ENCODE data around the gene FBXL17. TPM values are rescaled to one million over a fixed set of nuclear protein-coding genes. Genes with fewer than 3 reads are reported as not detected.

Gene FBXL17
- total RNA-seq, 2 donors from 2014 or later, result 5.9 to 9.1 TPM

DNA sequence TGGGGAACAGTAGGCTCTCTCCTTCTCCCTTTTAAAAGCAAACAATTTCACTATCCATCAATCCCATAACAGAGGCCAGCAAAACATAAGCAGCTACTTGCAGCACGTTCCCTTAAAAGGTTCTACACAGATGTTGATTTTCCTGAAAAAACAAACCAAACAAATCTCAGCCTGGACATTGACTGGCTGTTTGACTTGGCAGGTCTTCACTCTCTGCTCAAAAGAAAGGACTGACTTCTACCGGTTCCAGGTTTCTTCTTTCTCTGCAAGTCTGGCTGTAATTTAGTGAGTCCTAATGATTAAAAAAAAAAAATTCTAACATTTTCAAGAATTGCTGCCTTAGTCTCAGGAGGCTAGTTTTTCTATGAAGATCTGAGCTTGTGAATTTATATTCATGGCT, 508.0 kb downstream of the FBXL17 start:
- peaks cover 4% of the 10 kb centered on the region for H3K4me1 Mint-ChIP-seq
- ATAC-seq (replicated peaks), result no peak

DNA sequence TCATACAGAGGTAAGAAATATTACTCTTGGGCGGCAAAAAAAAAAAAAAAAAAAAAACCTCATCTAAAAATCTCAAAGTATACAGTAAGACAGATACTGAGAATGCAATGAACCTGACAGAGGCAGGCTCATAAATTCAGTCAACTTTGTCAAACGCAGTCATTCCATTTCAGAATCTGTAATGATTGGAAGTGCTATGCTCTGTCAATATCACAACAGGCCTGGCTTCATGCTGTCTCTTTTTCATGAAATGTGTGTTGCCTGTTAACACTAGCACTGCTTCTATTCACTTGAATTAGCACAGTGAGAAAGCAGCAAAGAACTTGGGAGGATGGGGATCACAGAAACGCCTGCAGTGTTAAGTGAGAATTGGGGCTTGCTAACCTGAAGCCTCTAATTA, 510.9 kb downstream of the FBXL17 start:
- Mint-ChIP-seq H3K9me3 (no peaks in the 10 kb centered on the region), H3K27me3 (no peaks in the 10 kb centered on the region), H3K4me3 (no peak overlapping the region), H3K4me1 (peaks cover 4% of the 10 kb centered on the region), H3K36me3 (ENCODE audit: low read depth) (no peaks in the 10 kb centered on the region), H3K27ac (no peak overlapping the region)
- no peak for ATAC-seq (replicated peaks)

More for the DNA sequence above, 508.0 kb downstream of the FBXL17 start:
- H3K4me3 Mint-ChIP-seq, result no peak overlapping the region
- no peaks in the 10 kb centered on the region for H3K36me3 Mint-ChIP-seq (ENCODE audit: low read depth)
- H3K27me3 Mint-ChIP-seq, result no peaks in the 10 kb centered on the region
- H3K27ac Mint-ChIP-seq, result no peak overlapping the region
- H3K9me3 Mint-ChIP-seq, result no peaks in the 10 kb centered on the region

DNA sequence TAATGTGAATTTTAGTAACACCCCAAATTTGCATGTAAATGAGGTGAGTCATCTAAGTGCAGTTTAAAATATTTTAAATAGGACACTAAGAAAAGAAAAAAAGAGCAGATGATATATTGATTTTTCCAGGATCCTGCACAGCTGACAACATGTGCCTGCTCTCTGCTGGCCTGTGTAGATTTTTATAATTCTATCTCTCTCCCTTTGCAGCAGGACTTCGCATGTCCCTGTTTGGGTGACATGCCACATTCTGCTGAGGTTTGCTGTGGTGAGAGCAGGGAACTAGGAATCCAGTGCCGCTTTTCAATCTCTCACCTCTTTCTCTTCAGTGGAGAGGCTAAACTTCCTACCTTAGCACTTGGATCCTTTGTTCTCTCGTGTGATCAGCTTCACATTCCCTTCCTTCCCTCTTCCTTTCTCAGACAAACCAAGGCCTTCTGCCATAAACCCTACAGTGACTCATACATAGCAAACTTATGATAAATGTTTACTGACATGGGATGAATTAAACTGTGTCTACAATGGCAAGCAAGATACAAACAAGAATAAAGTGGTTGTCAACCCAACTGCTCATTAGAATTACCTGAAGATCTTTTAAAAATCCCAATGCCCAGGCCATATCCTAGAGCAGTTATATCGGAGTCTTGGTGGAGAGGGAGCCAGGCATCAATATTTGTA, 512.3 kb downstream of the FBXL17 start:
- Mint-ChIP-seq H3K9me3 (no peaks in the 10 kb centered on the region), H3K27me3 (no peaks in the 10 kb centered on the region), H3K27ac (no peak overlapping the region), H3K4me3 (no peak overlapping the region), H3K4me1 (peaks cover 4% of the 10 kb centered on the region), H3K36me3 (ENCODE audit: low read depth) (no peaks in the 10 kb centered on the region)
- ATAC-seq (replicated peaks), result no peak

GRCh38 chr5:107868650-107869409, 513.1 kb downstream of the FBXL17 start:
- no peak overlapping the region for H3K4me3 Mint-ChIP-seq
- H3K27ac Mint-ChIP-seq, result no peak overlapping the region
- ATAC-seq (replicated peaks), result no peak
- H3K27me3 Mint-ChIP-seq, result no peaks in the 10 kb centered on the region
- H3K36me3 Mint-ChIP-seq (ENCODE audit: low read depth), result no peaks in the 10 kb centered on the region
- H3K9me3 Mint-ChIP-seq, result no peaks in the 10 kb centered on the region
- peaks cover 4% of the 10 kb centered on the region for H3K4me1 Mint-ChIP-seq

DNA sequence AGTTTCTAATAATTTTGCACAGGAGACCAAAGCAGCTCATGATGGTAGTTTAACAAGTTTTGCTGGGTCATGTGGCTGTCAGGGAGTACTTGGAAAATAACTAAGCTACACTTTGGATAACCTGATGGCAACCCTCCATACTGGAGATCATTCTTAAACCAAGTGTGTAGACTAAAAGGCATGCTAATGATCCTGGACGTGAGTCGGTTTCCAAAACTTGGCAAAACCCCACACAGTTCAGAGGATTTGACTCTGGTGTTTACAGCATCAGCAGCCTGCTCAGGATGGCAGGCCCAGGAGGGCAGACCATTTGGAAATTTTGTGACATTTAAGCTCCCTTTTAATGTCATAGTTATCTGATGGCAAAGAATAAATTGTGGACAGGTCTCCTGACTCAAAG, 514.6 kb downstream of the FBXL17 start:
- H3K36me3 Mint-ChIP-seq (ENCODE audit: low read depth), result no peaks in the 10 kb centered on the region
- no peaks in the 10 kb centered on the region for H3K4me1 Mint-ChIP-seq
- no peaks in the 10 kb centered on the region for H3K9me3 Mint-ChIP-seq
- H3K27me3 Mint-ChIP-seq, result no peaks in the 10 kb centered on the region
- H3K27ac Mint-ChIP-seq, result no peak overlapping the region
- ATAC-seq (replicated peaks), result no peak
- no peak overlapping the region for H3K4me3 Mint-ChIP-seq

DNA sequence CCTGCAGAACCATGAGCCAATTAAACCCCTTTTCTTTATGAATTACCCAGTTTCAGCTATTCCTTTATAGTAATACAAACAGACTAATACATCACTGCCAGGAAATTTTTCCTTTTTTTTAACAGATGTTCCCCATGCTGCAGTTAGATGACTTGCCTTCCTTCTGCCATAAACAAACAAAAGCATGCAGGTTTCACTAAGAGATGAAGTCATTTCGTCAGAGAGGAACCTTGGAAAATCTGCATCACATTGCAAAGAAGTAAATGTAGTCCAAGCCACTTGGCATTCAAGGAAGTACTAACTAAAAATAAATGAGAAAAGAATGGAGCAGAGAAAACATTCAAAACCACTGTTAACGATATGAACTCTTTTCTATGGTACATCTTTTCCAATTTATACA, 517.1 kb downstream of the FBXL17 start:
- peaks cover 7% of the 10 kb centered on the region for H3K36me3 Mint-ChIP-seq (ENCODE audit: low read depth)
- H3K4me1 Mint-ChIP-seq, result no peaks in the 10 kb centered on the region
- no peak overlapping the region for H3K4me3 Mint-ChIP-seq
- H3K9me3 Mint-ChIP-seq, result no peaks in the 10 kb centered on the region
- H3K27ac Mint-ChIP-seq, result no peak overlapping the region
- ATAC-seq (replicated peaks), result no peak
- no peaks in the 10 kb centered on the region for H3K27me3 Mint-ChIP-seq

DNA sequence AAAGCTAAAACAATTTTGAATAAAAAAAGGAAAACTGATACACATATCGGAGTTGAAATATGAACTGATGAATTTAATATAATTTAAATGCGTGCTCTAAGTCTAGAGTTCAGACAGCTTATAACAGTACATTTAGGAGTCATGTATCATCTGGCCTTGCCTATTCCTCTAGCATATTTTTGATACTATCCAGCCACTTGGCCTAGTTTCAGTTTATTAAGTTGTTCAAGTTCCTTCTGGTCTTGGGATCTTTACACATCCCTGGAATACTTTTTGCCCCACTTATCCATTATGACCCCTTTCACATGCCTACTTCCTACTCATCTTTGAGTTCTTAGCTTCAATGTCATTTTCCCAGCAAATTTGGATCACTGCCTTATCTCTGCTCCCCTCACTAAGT, 518.8 kb downstream of the FBXL17 start:
- Mint-ChIP-seq H3K36me3 (ENCODE audit: low read depth) (peaks cover 7% of the 10 kb centered on the region), H3K4me1 (no peaks in the 10 kb centered on the region), H3K27me3 (no peaks in the 10 kb centered on the region), H3K4me3 (no peak overlapping the region), H3K27ac (no peak overlapping the region), H3K9me3 (no peaks in the 10 kb centered on the region)
- ATAC-seq (replicated peaks), result no peak

DNA sequence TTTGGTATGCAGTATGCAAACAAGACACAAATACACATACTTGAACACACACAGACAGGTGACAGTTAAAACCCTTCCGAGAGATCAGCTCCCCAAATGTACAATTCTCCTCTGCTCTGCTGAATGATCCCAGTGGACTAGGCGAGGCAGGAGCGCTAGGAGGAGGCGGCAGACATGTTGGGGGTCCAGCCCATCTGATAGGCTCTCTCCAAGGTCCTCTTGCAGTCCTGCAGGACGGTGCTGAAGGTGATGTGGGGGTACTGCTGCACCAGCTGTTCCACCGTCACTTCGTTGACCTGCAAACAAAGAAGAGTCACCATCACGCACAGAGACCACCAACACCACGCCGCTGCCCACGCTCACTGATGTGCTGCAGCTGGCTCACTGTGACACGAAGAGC, 520.3 kb downstream of the FBXL17 start:
- Mint-ChIP-seq H3K9me3 (no peaks in the 10 kb centered on the region), H3K27ac (no peak overlapping the region), H3K27me3 (no peaks in the 10 kb centered on the region), H3K4me1 (no peaks in the 10 kb centered on the region), H3K36me3 (ENCODE audit: low read depth) (peaks cover 7% of the 10 kb centered on the region), H3K4me3 (no peak overlapping the region)
- no peak for ATAC-seq (replicated peaks)

- Mint-ChIP-seq H3K36me3 (ENCODE audit: low read depth) (peaks cover 7% of the 10 kb centered on the region), H3K27me3 (no peaks in the 10 kb centered on the region), H3K4me1 (no peaks in the 10 kb centered on the region), H3K4me3 (no peak overlapping the region), H3K9me3 (no peaks in the 10 kb centered on the region), H3K27ac (no peak overlapping the region)
- ATAC-seq (replicated peaks), result no peak
Measured at GRCh38 chr5:107860044-107860443, 521.9 kb downstream of the FBXL17 start.

DNA sequence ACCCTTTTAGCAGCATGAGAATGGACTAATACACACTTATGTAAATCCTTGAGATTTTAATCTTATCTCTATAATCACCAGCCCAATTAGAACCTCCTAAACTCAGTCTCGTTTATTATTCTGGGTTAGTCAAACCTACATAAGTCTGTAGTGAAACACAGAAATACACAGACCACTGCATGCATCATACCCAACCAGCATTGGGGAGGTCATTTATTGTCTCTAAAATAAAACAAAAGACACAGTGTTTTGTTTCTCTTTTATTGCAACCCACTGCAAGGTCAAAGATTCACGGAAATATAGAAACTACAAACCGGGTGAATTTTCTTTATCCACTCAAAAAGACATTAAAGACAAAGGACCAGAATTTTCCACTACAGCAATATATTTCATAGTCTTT, 523.1 kb downstream of the FBXL17 start:
- ATAC-seq (replicated peaks), result no peak
- no peaks in the 10 kb centered on the region for H3K27me3 Mint-ChIP-seq
- no peak overlapping the region for H3K27ac Mint-ChIP-seq
- peaks cover 7% of the 10 kb centered on the region for H3K36me3 Mint-ChIP-seq (ENCODE audit: low read depth)
- no peak overlapping the region for H3K4me3 Mint-ChIP-seq
- no peaks in the 10 kb centered on the region for H3K9me3 Mint-ChIP-seq
- no peaks in the 10 kb centered on the region for H3K4me1 Mint-ChIP-seq

- Mint-ChIP-seq H3K27ac (no peak overlapping the region), H3K36me3 (ENCODE audit: low read depth) (peaks cover 7% of the 10 kb centered on the region), H3K27me3 (no peaks in the 10 kb centered on the region), H3K9me3 (no peaks in the 10 kb centered on the region), H3K4me1 (no peaks in the 10 kb centered on the region), H3K4me3 (no peak overlapping the region)
- ATAC-seq (replicated peaks), result no peak
Measured at GRCh38 chr5:107858324-107858723, 523.6 kb downstream of the FBXL17 start.

- H3K27me3 Mint-ChIP-seq, result no peaks in the 10 kb centered on the region
- H3K9me3 Mint-ChIP-seq, result no peaks in the 10 kb centered on the region
- no peak overlapping the region for H3K27ac Mint-ChIP-seq
- H3K4me3 Mint-ChIP-seq, result no peak overlapping the region
- no peaks in the 10 kb centered on the region for H3K4me1 Mint-ChIP-seq
- ATAC-seq (replicated peaks), result no peak
- H3K36me3 Mint-ChIP-seq (ENCODE audit: low read depth), result peaks cover 7% of the 10 kb centered on the region
Measured at GRCh38 chr5:107857785-107858184, 524.1 kb downstream of the FBXL17 start.

DNA sequence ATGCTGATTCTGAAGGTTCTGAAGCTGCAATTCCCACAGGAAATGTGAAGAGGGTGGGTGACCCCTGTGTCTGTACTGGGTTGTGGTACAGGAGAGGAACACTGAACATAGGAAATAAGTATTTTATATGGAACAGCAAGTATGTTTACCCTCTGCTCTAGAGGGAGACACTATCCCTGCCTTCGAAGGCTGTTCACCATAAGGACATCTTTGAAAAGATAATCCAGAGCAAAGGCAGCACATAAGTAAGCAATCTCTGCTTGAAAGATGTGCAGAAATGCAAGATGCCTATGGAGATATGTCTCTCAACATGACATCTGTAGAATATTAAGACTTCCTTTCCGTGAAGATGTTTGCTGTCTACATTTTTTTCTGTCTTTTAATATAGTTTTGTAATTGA, 526.7 kb downstream of the FBXL17 start:
- Mint-ChIP-seq H3K9me3 (no peaks in the 10 kb centered on the region), H3K36me3 (ENCODE audit: low read depth) (no peaks in the 10 kb centered on the region), H3K4me1 (no peaks in the 10 kb centered on the region), H3K27ac (no peak overlapping the region), H3K4me3 (no peak overlapping the region), H3K27me3 (no peaks in the 10 kb centered on the region)
- ATAC-seq (replicated peaks), result no peak

DNA sequence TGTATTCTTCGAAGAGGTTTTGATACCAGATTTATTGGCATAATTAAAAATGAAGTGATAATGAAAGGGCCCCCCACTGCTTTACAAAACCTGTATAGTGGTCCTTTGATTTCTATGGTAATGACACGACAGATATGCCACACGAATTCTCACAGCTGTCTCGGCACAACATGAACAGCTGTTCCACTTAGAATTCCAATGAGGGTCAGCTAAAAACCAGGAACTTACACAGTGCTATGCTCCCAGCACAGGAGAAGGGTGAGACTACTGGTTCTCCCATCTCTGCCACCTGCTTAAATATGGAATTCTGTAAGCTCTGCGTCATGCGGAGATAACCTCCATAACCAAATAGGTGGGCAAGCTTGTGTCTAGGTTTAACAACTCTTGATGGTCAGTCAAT, 528.2 kb downstream of the FBXL17 start:
- Mint-ChIP-seq H3K27me3 (no peaks in the 10 kb centered on the region), H3K4me1 (no peaks in the 10 kb centered on the region), H3K9me3 (no peaks in the 10 kb centered on the region), H3K36me3 (ENCODE audit: low read depth) (no peaks in the 10 kb centered on the region), H3K4me3 (no peak overlapping the region), H3K27ac (no peak overlapping the region)
- ATAC-seq (replicated peaks), result no peak

GRCh38 chr5:107853031-107853430, 528.9 kb downstream of the FBXL17 start:
- Mint-ChIP-seq H3K27me3 (no peaks in the 10 kb centered on the region), H3K36me3 (ENCODE audit: low read depth) (no peaks in the 10 kb centered on the region)

More at GRCh38 chr5:107853031-107853430, 528.9 kb downstream of the FBXL17 start:
- H3K27ac Mint-ChIP-seq, result no peak overlapping the region
- no peaks in the 10 kb centered on the region for H3K4me1 Mint-ChIP-seq
- H3K9me3 Mint-ChIP-seq, result no peaks in the 10 kb centered on the region
- no peak overlapping the region for H3K4me3 Mint-ChIP-seq
- ATAC-seq (replicated peaks), result no peak

Measured in activated T-helper 17 cell treated with anti-CD3 and anti-CD28 coated beads, Interleukin-2, amount 50 U/mL, for 72 hours (primary cell).